Transverse colon (tissue), 4 donors: ENCODE data around the gene MRPS9. TPM values are rescaled to one million over a fixed set of nuclear protein-coding genes. Genes with fewer than 3 reads are reported as not detected.

ENCODE experiments used
- DNase-seq: peaks from one replicate; pipeline ENCODE4 v3.0.0-alpha.2; 2019
- H3K27ac ChIP-seq, 4 donors: fragments of 200-600 bp; sonication (generic); 2 replicates each; pipeline ENCODE4 v1.5.1; 2016 to 2018; ENCODE audit warnings: inconsistent platforms in 4 of 4
- H3K27me3 ChIP-seq: fragments of 200-600 bp; sonication (generic); 2 replicates; pipeline ENCODE4 v1.5.1; 2017; ENCODE audit warnings: inconsistent platforms
- H3K36me3 ChIP-seq, 4 donors: fragments of 200-600 bp; sonication (generic); 2 replicates each; pipeline ENCODE4 v1.5.1; 2017 to 2019; ENCODE audit warnings: inconsistent platforms in 4 of 4
- H3K4me1 ChIP-seq, 4 donors: fragments of 200-600 bp; sonication (generic); 2 replicates each; pipeline ENCODE4 v1.5.1; 2017 to 2020; ENCODE audit warnings: inconsistent platforms in 4 of 4
- H3K4me3 ChIP-seq, 4 donors: fragments of 200-600 bp; sonication (generic); 1 replicate in 1 of 4; 2 replicates in 3 of 4; pipeline versions ENCODE4 v1.5.1 to v1.6.1; 2017 to 2019; ENCODE audit warnings: inconsistent platforms in 4 of 4
- H3K9me3 ChIP-seq, 2 donors: fragments of 200-600 bp; sonication (generic); 2 replicates each; pipeline ENCODE4 v1.5.1; 2017 to 2019; ENCODE audit warnings: inconsistent platforms in 2 of 2
- CTCF ChIP-seq, 5 experiments: fragments of 200-600 bp in 3 of 5; fragments of 450-650 bp in 2 of 5; sonication (generic) in 3 of 5; IDR thresholded peaks; 1 replicate in 2 of 5; 2 replicates in 3 of 5; pipeline ENCODE4 v1.5.1; 2016 to 2017; ENCODE audit warnings: antibody characterized with exemption in 5 of 5, inconsistent platforms in 3 of 5, mild to moderate bottlenecking in 2 of 5, moderate library complexity in 1 of 5
- EP300 ChIP-seq: sonication (generic); formaldehyde crosslinking; IDR thresholded peaks from one replicate; pipeline ENCODE4 v1.6.1; 2017; ENCODE audit warnings: antibody characterized with exemption, low read depth
- POLR2A ChIP-seq: fragments of 450-650 bp; IDR thresholded peaks from one replicate; pipeline ENCODE4 v1.6.1; 2016; ENCODE audit warnings: antibody characterized with exemption, mild to moderate bottlenecking, moderate library complexity
- POLR2AphosphoS5 ChIP-seq, 3 donors: sonication (generic); formaldehyde crosslinking; IDR thresholded peaks; one replicate each; pipeline ENCODE4 v1.6.1; 2016; ENCODE audit warnings: antibody characterized with exemption in 3 of 3
- WGBS, 2 donors: methylation state at CpG; one replicate each; pipeline ENCODE4 v1.1.5; 2018; ENCODE audit warnings: low coverage in 1 of 2; 5-methylcytosine and 5-hydroxymethylcytosine counted together
- in situ Hi-C, 4 donors: fragments of 200-750 bp; cut with MboI; loops; one replicate each; pipeline versions ENCODE4 v1.15.0 to v1.15.1; 2017; ENCODE audit warnings: low sequenced_read_pairs in 3 of 4, low pct_ligation_motif_present in 1 of 4, low pct_unique_long_range_greater_than_20kb in 1 of 4
- intact Hi-C: fragments of 100-400 bp; cut with DNase I; formaldehyde crosslinking; loops from one replicate; pipeline ENCODE4 v1.15.1; 2023; ENCODE audit warnings: low total_unique reads
- total RNA-seq, 4 donors: library from RNA; depleted of rRNA; stranded (reverse); fragments of >200 nt; gene quantifications; one replicate each; pipeline ENCODE4 v1.1.0, GENCODE V29; 2016

MRPS9 gene
- total RNA-seq, 4 donors from 2014 or later: 12.9 to 27.8 (median 23.4) TPM

GRCh38 chr2:105092797-105093196, 54.9 kb downstream of the MRPS9 start:
- peaks cover 0 to 26% (median 6%) of the 10 kb centered on the region in 4 donors for H3K36me3 ChIP-seq
- TF ChIP-seq CTCF (IDR thresholded peaks at IDR 0.05): no peak
- TF ChIP-seq EP300: no peak
- TF ChIP-seq POLR2AphosphoS5 (IDR thresholded peaks at IDR 0.05): no peak
- TF ChIP-seq POLR2A: no peak
- in situ Hi-C loops: no loop called here
- H3K27me3 ChIP-seq: no peaks in the 10 kb centered on the region
- no peak for DNase-seq
- H3K4me1 ChIP-seq: no peaks in the 10 kb centered on the region
- no peak overlapping the region for H3K4me3 ChIP-seq
- intact Hi-C loops: no loop called here
- no peaks in the 10 kb centered on the region for H3K9me3 ChIP-seq
- no peak overlapping the region for H3K27ac ChIP-seq
- WGBS, 2 donors: 88 to 89% methylated on average over 5 of the region's 5 CpGs

GRCh38 chr2:105099153-105099552, 61.3 kb downstream of the MRPS9 start:
- in situ Hi-C loops (no loop called here), intact Hi-C loops (no loop called here)
- no peaks in the 10 kb centered on the region for H3K9me3 ChIP-seq
- 98% methylated on average over 1 of the region's 1 CpG; no CpG with 5 or more reads in 1 of the 2 donors for WGBS, 2 donors
- TF ChIP-seq POLR2A: no peak
- no peak for TF ChIP-seq CTCF (IDR thresholded peaks at IDR 0.05)
- TF ChIP-seq EP300: no peak
- no peak overlapping the region for H3K4me3 ChIP-seq
- H3K27me3 ChIP-seq: no peaks in the 10 kb centered on the region
- no peak for DNase-seq
- peaks cover 0 to 19% (median 9%) of the 10 kb centered on the region in 4 donors for H3K36me3 ChIP-seq
- no peak overlapping the region for H3K27ac ChIP-seq
- H3K4me1 ChIP-seq: no peaks in the 10 kb centered on the region

- intact Hi-C loops: no loop called here
- TF ChIP-seq POLR2A (no peak), CTCF (IDR thresholded peaks at IDR 0.05) (no peak), POLR2AphosphoS5 (IDR thresholded peaks at IDR 0.05) (no peak), EP300 (no peak)
- WGBS, 2 donors: 81 to 98% methylated on average over 8 to 9 of the region's 9 CpGs
- H3K27ac ChIP-seq: no peak overlapping the region
- no peak overlapping the region for H3K4me3 ChIP-seq
- H3K4me1 ChIP-seq: no peaks in the 10 kb centered on the region
- peaks cover 0 to 19% (median 9%) of the 10 kb centered on the region in 4 donors for H3K36me3 ChIP-seq
- no peaks in the 10 kb centered on the region for H3K27me3 ChIP-seq
- DNase-seq: no peak
- in situ Hi-C loops: no loop called here
- no peaks in the 10 kb centered on the region for H3K9me3 ChIP-seq
These were observed 62.4 kb downstream of the MRPS9 start for GRCh38 chr2:105100046-105100840.

- no peaks in the 10 kb centered on the region for H3K4me1 ChIP-seq
- in situ Hi-C loops (no loop called here), intact Hi-C loops (no loop called here)
- no peak for DNase-seq
- no peaks in the 10 kb centered on the region for H3K27me3 ChIP-seq
- no peaks in the 10 kb centered on the region for H3K9me3 ChIP-seq
- TF ChIP-seq POLR2AphosphoS5 (IDR thresholded peaks at IDR 0.05) (no peak), POLR2A (no peak), CTCF (IDR thresholded peaks at IDR 0.05) (no peak), EP300 (no peak)
- no peak overlapping the region for H3K27ac ChIP-seq
- 71 to 92% methylated on average over 4 to 12 of the region's 12 CpGs for WGBS, 2 donors
- H3K4me3 ChIP-seq: no peak overlapping the region
- peaks cover 0 to 19% (median 8%) of the 10 kb centered on the region in 4 donors for H3K36me3 ChIP-seq
These were observed 64.1 kb downstream of the MRPS9 start for GRCh38 chr2:105102001-105102400.
